HepG2 (cell line): ENCODE measurements around the gene CARMIL1. TPM values are rescaled to one million over a fixed set of nuclear protein-coding genes. Genes with fewer than 3 reads are reported as not detected.

Experiments used
- ATAC-seq: fragments of 200-7000 bp; cut with Tn5 transposase; 3 replicates; pipeline ENCODE4 v1.9.1; 2020; ENCODE audit warnings: mild to moderate bottlenecking, moderate library complexity
- BruUV-seq: library from RNA; stranded (reverse); fragments of 400-500 nt; replicated peaks from 2 replicates; lab custom pipeline; 2021; lab: Mats Ljungman, UMichigan
- CTCF ChIA-PET: fragments of 300-600 bp; formaldehyde crosslinking; extraction: SDS; loops from one replicate; lab custom pipeline; 2021; ENCODE audit warnings: low total read pairs, inconsistent platforms, low intra/inter-chr PET ratio; lab: Yijun Ruan, JAX
- POLR2A ChIA-PET: fragments of 350-600 bp; sonication (Branson Sonifier 250); formaldehyde crosslinking; loops from one replicate; lab custom pipeline; 2020; ENCODE audit warnings: antibody characterized with exemption, inconsistent platforms; lab: Yijun Ruan, JAX
- DNase-seq: peaks from one replicate; pipeline ENCODE4 v3.0.0-alpha.2; 2015; ENCODE audit warnings: low spot score
- FAIRE-seq: peaks from 3 replicates; lab custom pipeline; 2011; peaks lifted over from hg19 to GRCh38; lab: Jason Lieb, UNC
- H2AFZ ChIP-seq: one replicate; pipeline ENCODE4 v1.6.1; 2011; ENCODE audit warnings: low read length, inconsistent platforms
- H3K27ac ChIP-seq: fragments of 300-600 bp; 3 replicates; pipeline ENCODE4 v1.8.0; 2011; ENCODE audit warnings: mixed run types, mild to moderate bottlenecking, mixed read lengths, low read length, inconsistent platforms; ENCODE audit not compliant: insufficient read depth; ENCODE audit errors: extremely low read length
- H3K27me3 ChIP-seq, 2 experiments: fragments of 200-600 bp in 1 of 2; 2 replicates in 1 of 2; 3 replicates in 1 of 2; pipeline versions ENCODE4 v1.6.0 to v1.8.0; 2011; ENCODE audit warnings: low read length in 2 of 2, mild to moderate bottlenecking in 2 of 2, moderate library complexity in 2 of 2, inconsistent platforms in 1 of 2; ENCODE audit not compliant: insufficient read depth in 2 of 2, control insufficient read depth in 1 of 2
- H3K36me3 ChIP-seq, 2 experiments: fragments of 200-600 bp in 1 of 2; replicated peaks in 1 of 2; 2 replicates in 1 of 2; 3 replicates in 1 of 2; pipeline versions ENCODE4 v1.5.1 to v1.8.0; 2011; ENCODE audit warnings: low read length in 2 of 2, inconsistent platforms in 1 of 2; ENCODE audit not compliant: insufficient read depth in 2 of 2, control insufficient read depth in 1 of 2
- H3K4me1 ChIP-seq: 2 replicates; pipeline ENCODE4 v1.5.1; 2012; ENCODE audit warnings: low read length, inconsistent platforms; ENCODE audit not compliant: insufficient read depth
- H3K4me2 ChIP-seq: 2 replicates; pipeline ENCODE4 v1.6.0; 2011; ENCODE audit warnings: low read depth, low read length, inconsistent platforms
- H3K4me3 ChIP-seq, 3 experiments: fragments of 200-600 bp in 1 of 3; sonication (generic), shearing (Covaris generic) in 1 of 3; replicated peaks in 1 of 3; 2 replicates each; pipeline ENCODE4 v1.5.1; 2011 to 2016; ENCODE audit warnings: low read length in 3 of 3, inconsistent platforms in 2 of 3, low read depth in 2 of 3, mild to moderate bottlenecking in 2 of 3, control low read depth in 1 of 3, mixed read lengths in 1 of 3; ENCODE audit not compliant: insufficient read depth in 1 of 3
- H3K79me2 ChIP-seq: one replicate; pipeline ENCODE4 v1.6.1; 2011; ENCODE audit warnings: low read length, inconsistent platforms; ENCODE audit not compliant: insufficient read depth
- H3K9ac ChIP-seq: 2 replicates; pipeline ENCODE4 v1.6.0; 2011; ENCODE audit warnings: mild to moderate bottlenecking, low read depth, low read length, inconsistent platforms; ENCODE audit not compliant: insufficient read depth
- H3K9me3 ChIP-seq: 2 replicates; pipeline ENCODE4 v1.5.1; 2012; ENCODE audit warnings: mild to moderate bottlenecking, low read length
- H4K20me1 ChIP-seq: 2 replicates; pipeline ENCODE4 v1.6.0; 2011; ENCODE audit warnings: inconsistent platforms, mild to moderate bottlenecking, low read length, moderate library complexity; ENCODE audit not compliant: insufficient read depth
- EP300 ChIP-seq, 3 experiments: sonication (generic) in 1 of 3; formaldehyde crosslinking in 1 of 3; IDR thresholded peaks; 2 replicates each; pipeline versions ENCODE4 v1.5.1 to v1.6.1; 2011 to 2020; ENCODE audit warnings: low read depth in 2 of 3, low read length in 2 of 3, borderline replicate concordance in 1 of 3, improper control_type of control experiment in 1 of 3, mild to moderate bottlenecking in 1 of 3, missing genetic modification reagents in 1 of 3, moderate library complexity in 1 of 3
- ERF ChIP-seq: IDR thresholded peaks from 2 replicates; pipeline ENCODE4 v1.6.1; 2018; ENCODE audit warnings: missing biosample characterization, missing genetic modification reagents
- IKZF4 ChIP-seq: sonication (generic); formaldehyde crosslinking; IDR thresholded peaks from 2 replicates; pipeline ENCODE4 v1.5.1; 2020; ENCODE audit warnings: borderline replicate concordance, mild to moderate bottlenecking, low read depth, missing genetic modification reagents; ENCODE audit errors: not compliant biosample characterization
- MXD4 ChIP-seq: IDR thresholded peaks from 2 replicates; pipeline ENCODE4 v1.6.1; 2016; ENCODE audit warnings: mild to moderate bottlenecking, missing biosample characterization, missing genetic modification reagents
- NR2F2 ChIP-seq: IDR thresholded peaks from 2 replicates; pipeline ENCODE4 v1.6.1; 2012; ENCODE audit warnings: low read depth, inconsistent platforms, borderline replicate concordance
- RELA ChIP-seq: sonication (generic); formaldehyde crosslinking; IDR thresholded peaks from 2 replicates; pipeline ENCODE4 v1.4.0; 2020; ENCODE audit warnings: missing genetic modification reagents
- RXRA ChIP-seq: sonication (generic); formaldehyde crosslinking; IDR thresholded peaks from 2 replicates; pipeline ENCODE4 v1.5.1; 2020; ENCODE audit warnings: missing genetic modification reagents
- ZNF256 ChIP-seq: sonication (generic); formaldehyde crosslinking; conservative IDR thresholded peaks from 2 replicates; pipeline ENCODE4 v1.4.0; 2020; ENCODE audit warnings: missing genetic modification reagents
- ZNF382 ChIP-seq: sonication (generic); formaldehyde crosslinking; IDR thresholded peaks from 2 replicates; pipeline ENCODE4 v1.5.0; 2020; ENCODE audit warnings: missing genetic modification reagents, mild to moderate bottlenecking, borderline replicate concordance
- ZNF567 ChIP-seq: sonication (generic); formaldehyde crosslinking; IDR thresholded peaks from 2 replicates; pipeline ENCODE4 v1.8.1; 2023; ENCODE audit warnings: mild to moderate bottlenecking, missing genetic modification reagents, borderline replicate concordance
- ZNF589 ChIP-seq: sonication (generic); formaldehyde crosslinking; conservative IDR thresholded peaks from 2 replicates; pipeline ENCODE4 v1.8.0; 2022; ENCODE audit warnings: mild to moderate bottlenecking, moderate library complexity, missing genetic modification reagents
- ZSCAN29 ChIP-seq: sonication (generic); formaldehyde crosslinking; conservative IDR thresholded peaks from 2 replicates; pipeline ENCODE4 v1.4.0; 2020; ENCODE audit warnings: mild to moderate bottlenecking, missing genetic modification reagents
- WGBS: methylation state at CpG from one replicate; pipeline ENCODE4 v1.1.6; 2017; ENCODE audit warnings: low lambda C conversion rate; 5-methylcytosine and 5-hydroxymethylcytosine counted together
- in situ Hi-C: cut with HindIII; loops from 2 replicates; pipeline ENCODE4 v1.10.0; 2017; ENCODE audit warnings: low pct_unique_long_range_greater_than_20kb; ENCODE audit not compliant: extremely low pct_ligation_motif_present
- intact Hi-C: fragments of 100-400 bp; cut with micrococcal nuclease; formaldehyde crosslinking; loops from one replicate; pipeline ENCODE4 v1.10.0; 2022; ENCODE audit not compliant: unreplicated experiment
- polyA plus RNA-seq, 8 experiments: library from polyadenylated mRNA; depleted of rRNA in 3 of 8; stranded (reverse) in 7 of 8; unstranded in 1 of 8; fragments of >200 nt; fragmentation: Illumina TruSeq in 4 of 8; extraction: Trizol in 4 of 8; gene quantifications; 2 replicates each; pipeline versions ENCODE4 v1.2.1 to v1.2.3, GENCODE V29; 2011 to 2016; ENCODE audit warnings: low read depth in 4 of 8, missing spikeins in 1 of 8, mixed read lengths in 1 of 8; ENCODE audit not compliant: insufficient read depth in 1 of 8
- total RNA-seq, 5 experiments: library from RNA; depleted of rRNA; stranded (reverse); fragments of >200 nt; fragmentation: Illumina TruSeq; extraction: Trizol; gene quantifications; 2 replicates each; pipeline ENCODE4 v1.2.3, GENCODE V29; 2016; ENCODE audit warnings: low read depth in 1 of 5
- TF ChIP-seq, protein P1 (sequence below): sonication (generic); formaldehyde crosslinking; IDR thresholded peaks from 2 replicates; pipeline ENCODE4 v1.4.0; 2020; ENCODE audit warnings: mild to moderate bottlenecking, missing genetic modification reagents, borderline replicate concordance
- TF ChIP-seq, protein P2 (sequence below): sonication (generic); formaldehyde crosslinking; conservative IDR thresholded peaks from 2 replicates; pipeline ENCODE4 v1.4.0; 2020; ENCODE audit warnings: missing genetic modification reagents
- TF ChIP-seq, protein P3 (sequence below): sonication (generic); formaldehyde crosslinking; IDR thresholded peaks from 2 replicates; pipeline ENCODE4 v1.5.1; 2020; ENCODE audit warnings: mild to moderate bottlenecking, missing genetic modification reagents, borderline replicate concordance

The CARMIL1 gene
- total and polyA plus RNA-seq, 2 of the 13 experiments (the other 11 are each of a cell fraction or from before 2014, with no cell fraction given), result 1.8 to 2.6 TPM

DNA sequence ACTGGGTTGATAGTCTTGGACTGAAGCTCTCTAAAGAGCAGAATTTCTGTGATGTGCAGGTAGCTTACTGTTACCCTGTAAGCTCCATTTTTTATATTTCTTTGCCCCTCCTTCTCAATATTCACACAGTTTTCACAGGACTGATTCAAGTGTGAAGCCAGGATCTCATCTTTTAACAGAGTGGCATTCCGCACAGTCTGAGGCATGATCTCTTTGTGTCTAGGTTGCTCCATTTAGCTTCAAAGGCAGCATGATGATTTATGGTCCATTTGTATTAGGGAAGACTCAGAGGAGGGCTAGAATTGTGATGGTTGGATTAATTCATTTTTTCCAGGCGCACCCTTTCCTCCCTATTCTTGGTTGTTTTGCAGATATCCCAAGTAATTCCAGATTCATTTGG, 43.5 kb downstream of the CARMIL1 start:
- Histone ChIP-seq H3K4me3 (no peak overlapping the region), H3K9ac (no peak overlapping the region), H3K36me3 (no peaks in the 10 kb centered on the region), H4K20me1 (no peaks in the 10 kb centered on the region), H3K79me2 (no peaks in the 10 kb centered on the region), H3K4me2 (no peak overlapping the region), H3K9me3 (no peaks in the 10 kb centered on the region), H3K27me3 (no peaks in the 10 kb centered on the region), H3K27ac (no peak overlapping the region), H2AFZ (no peak overlapping the region), H3K4me1 (peaks cover 10% of the 10 kb centered on the region)
- BruUV-seq, result no TSS peak
- ChIA-PET POLR2A (no interaction called here), CTCF (no interaction called here)
- FAIRE-seq (no peak), DNase-seq (no peak), ATAC-seq (no peak)
- no peak for TF ChIP-seq IKZF4 (CRISPR knock-in tag)
- TF ChIP-seq ERF (CRISPR knock-in tag), result no peak
- TF ChIP-seq, protein P1, sequence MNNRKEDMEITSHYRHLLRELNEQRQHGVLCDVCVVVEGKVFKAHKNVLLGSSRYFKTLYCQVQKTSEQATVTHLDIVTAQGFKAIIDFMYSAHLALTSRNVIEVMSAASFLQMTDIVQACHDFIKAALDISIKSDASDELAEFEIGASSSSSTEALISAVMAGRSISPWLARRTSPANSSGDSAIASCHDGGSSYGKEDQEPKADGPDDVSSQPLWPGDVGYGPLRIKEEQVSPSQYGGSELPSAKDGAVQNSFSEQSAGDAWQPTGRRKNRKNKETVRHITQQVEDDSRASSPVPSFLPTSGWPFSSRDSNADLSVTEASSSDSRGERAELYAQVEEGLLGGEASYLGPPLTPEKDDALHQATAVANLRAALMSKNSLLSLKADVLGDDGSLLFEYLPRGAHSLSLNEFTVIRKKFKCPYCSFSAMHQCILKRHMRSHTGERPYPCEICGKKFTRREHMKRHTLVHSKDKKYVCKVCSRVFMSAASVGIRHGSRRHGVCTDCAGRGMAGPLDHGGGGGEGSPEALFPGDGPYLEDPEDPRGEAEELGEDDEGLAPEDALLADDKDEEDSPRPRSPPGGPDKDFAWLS (CRISPR knock-in tag), result no peak
- no peak for TF ChIP-seq ZNF567 (CRISPR knock-in tag)
- TF ChIP-seq MXD4, result no peak
- TF ChIP-seq, protein P2, sequence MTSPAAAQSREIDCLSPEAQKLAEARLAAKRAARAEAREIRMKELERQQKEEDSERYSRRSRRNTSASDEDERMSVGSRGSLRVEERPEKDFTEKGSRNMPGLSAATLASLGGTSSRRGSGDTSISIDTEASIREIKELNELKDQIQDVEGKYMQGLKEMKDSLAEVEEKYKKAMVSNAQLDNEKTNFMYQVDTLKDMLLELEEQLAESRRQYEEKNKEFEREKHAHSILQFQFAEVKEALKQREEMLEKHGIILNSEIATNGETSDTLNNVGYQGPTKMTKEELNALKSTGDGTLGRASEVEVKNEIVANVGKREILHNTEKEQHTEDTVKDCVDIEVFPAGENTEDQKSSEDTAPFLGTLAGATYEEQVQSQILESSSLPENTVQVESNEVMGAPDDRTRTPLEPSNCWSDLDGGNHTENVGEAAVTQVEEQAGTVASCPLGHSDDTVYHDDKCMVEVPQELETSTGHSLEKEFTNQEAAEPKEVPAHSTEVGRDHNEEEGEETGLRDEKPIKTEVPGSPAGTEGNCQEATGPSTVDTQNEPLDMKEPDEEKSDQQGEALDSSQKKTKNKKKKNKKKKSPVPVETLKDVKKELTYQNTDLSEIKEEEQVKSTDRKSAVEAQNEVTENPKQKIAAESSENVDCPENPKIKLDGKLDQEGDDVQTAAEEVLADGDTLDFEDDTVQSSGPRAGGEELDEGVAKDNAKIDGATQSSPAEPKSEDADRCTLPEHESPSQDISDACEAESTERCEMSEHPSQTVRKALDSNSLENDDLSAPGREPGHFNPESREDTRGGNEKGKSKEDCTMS, result no peak
- TF ChIP-seq ZNF382 (CRISPR knock-in tag), result no peak
- no peak for TF ChIP-seq NR2F2
- TF ChIP-seq, protein P3, sequence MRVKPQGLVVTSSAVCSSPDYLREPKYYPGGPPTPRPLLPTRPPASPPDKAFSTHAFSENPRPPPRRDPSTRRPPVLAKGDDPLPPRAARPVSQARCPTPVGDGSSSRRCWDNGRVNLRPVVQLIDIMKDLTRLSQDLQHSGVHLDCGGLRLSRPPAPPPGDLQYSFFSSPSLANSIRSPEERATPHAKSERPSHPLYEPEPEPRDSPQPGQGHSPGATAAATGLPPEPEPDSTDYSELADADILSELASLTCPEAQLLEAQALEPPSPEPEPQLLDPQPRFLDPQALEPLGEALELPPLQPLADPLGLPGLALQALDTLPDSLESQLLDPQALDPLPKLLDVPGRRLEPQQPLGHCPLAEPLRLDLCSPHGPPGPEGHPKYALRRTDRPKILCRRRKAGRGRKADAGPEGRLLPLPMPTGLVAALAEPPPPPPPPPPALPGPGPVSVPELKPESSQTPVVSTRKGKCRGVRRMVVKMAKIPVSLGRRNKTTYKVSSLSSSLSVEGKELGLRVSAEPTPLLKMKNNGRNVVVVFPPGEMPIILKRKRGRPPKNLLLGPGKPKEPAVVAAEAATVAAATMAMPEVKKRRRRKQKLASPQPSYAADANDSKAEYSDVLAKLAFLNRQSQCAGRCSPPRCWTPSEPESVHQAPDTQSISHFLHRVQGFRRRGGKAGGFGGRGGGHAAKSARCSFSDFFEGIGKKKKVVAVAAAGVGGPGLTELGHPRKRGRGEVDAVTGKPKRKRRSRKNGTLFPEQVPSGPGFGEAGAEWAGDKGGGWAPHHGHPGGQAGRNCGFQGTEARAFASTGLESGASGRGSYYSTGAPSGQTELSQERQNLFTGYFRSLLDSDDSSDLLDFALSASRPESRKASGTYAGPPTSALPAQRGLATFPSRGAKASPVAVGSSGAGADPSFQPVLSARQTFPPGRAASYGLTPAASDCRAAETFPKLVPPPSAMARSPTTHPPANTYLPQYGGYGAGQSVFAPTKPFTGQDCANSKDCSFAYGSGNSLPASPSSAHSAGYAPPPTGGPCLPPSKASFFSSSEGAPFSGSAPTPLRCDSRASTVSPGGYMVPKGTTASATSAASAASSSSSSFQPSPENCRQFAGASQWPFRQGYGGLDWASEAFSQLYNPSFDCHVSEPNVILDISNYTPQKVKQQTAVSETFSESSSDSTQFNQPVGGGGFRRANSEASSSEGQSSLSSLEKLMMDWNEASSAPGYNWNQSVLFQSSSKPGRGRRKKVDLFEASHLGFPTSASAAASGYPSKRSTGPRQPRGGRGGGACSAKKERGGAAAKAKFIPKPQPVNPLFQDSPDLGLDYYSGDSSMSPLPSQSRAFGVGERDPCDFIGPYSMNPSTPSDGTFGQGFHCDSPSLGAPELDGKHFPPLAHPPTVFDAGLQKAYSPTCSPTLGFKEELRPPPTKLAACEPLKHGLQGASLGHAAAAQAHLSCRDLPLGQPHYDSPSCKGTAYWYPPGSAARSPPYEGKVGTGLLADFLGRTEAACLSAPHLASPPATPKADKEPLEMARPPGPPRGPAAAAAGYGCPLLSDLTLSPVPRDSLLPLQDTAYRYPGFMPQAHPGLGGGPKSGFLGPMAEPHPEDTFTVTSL (CRISPR knock-in tag), result no peak
- no peak for TF ChIP-seq ZNF589 (CRISPR knock-in tag)
- TF ChIP-seq RELA (CRISPR knock-in tag), result no peak
- TF ChIP-seq EP300 (IDR thresholded peaks at IDR 0.05; ENCODE audit: low read depth in 2 of 2, low read length in 2 of 2), result no peak
- no peak for TF ChIP-seq EP300 (CRISPR knock-in tag; IDR thresholded peaks at IDR 0.05; ENCODE audit: borderline replicate concordance)
- TF ChIP-seq ZSCAN29 (CRISPR knock-in tag), result no peak
- TF ChIP-seq RXRA (CRISPR knock-in tag), result no peak
- TF ChIP-seq ZNF256 (CRISPR knock-in tag), result no peak
- intact Hi-C loops (no loop called here), in situ Hi-C loops (no loop called here)
- WGBS, result 83% methylated on average over 2 of the region's 2 CpGs
